ENCODE measurements around the gene ADARB2. TPM values are rescaled to one million over a fixed set of nuclear protein-coding genes. Genes with fewer than 3 reads are reported as not detected.

The ADARB2 gene
- polyA plus RNA-seq, 3 donors = not detected

- H3K4me1 Mint-ChIP-seq = no peaks in the 10 kb centered on the region
- no peak overlapping the region for H3K9ac ChIP-seq (ENCODE audit: insufficient read depth, low read length, poor library complexity, severe bottlenecking)
- no peaks in the 10 kb centered on the region for H4K20me1 ChIP-seq (ENCODE audit: insufficient read depth, low read length)
- no peaks in the 10 kb centered on the region for H3K36me3 ChIP-seq (replicated peaks in 1 of 2; ENCODE audit: control insufficient read depth in 1 of 2, insufficient read depth in 2 of 2, low read length in 2 of 2)
- no peak for DNase-seq
- peak overlapping the region in 2 of 7 donors; percentile 16 to 54 for H3K27ac Mint-ChIP-seq
- no peak overlapping the region for H3K4me3 Mint-ChIP-seq
- H2AFZ ChIP-seq (ENCODE audit: insufficient read depth, low read depth, low read length, poor library complexity, severe bottlenecking) = no peak overlapping the region
- H3K4me1 ChIP-seq (ENCODE audit: control insufficient read depth in 1 of 2, insufficient read depth in 2 of 2, low read length in 2 of 2) = no peaks in the 10 kb centered on the region
- peaks cover 3 to 4% (median 3%) of the 10 kb centered on the region in 3 donors for H3K27me3 Mint-ChIP-seq (ENCODE audit: low read depth in 3 of 3)
- no peaks in the 10 kb centered on the region for H3K79me2 ChIP-seq (ENCODE audit: insufficient read depth, low read length)
- H3K4me3 ChIP-seq (replicated peaks in 1 of 3; ENCODE audit: low read depth in 2 of 3, low read length in 3 of 3) = no peak overlapping the region
- no peaks in the 10 kb centered on the region for H3K27me3 ChIP-seq (ENCODE audit: control insufficient read depth in 2 of 2, insufficient read depth in 2 of 2, low read length in 2 of 2)
- H3K36me3 Mint-ChIP-seq = no peaks in the 10 kb centered on the region
- H3K27ac ChIP-seq (ENCODE audit: low read depth in 1 of 2, low read length in 2 of 2) = no peak overlapping the region
- no peaks in the 10 kb centered on the region for H3K9me3 Mint-ChIP-seq
- intact Hi-C loops (cut with micrococcal nuclease) = no loop called here
- no peak for TF ChIP-seq CTCF (IDR thresholded peaks at IDR 0.05)
- H3K4me2 ChIP-seq (replicated peaks; ENCODE audit: extremely low read depth, low read length, poor library complexity, severe bottlenecking) = no peak overlapping the region
- WGBS (ENCODE audit: insufficient coverage) = 93% methylated on average over 9 of the region's 13 CpGs
- H3K9me3 ChIP-seq (replicated peaks in 1 of 2; ENCODE audit: control insufficient read depth in 1 of 2, insufficient read depth in 1 of 2, low read length in 2 of 2) = no peaks in the 10 kb centered on the region
These were observed 566.5 kb downstream of the ADARB2 start for GRCh38 chr10:1170867-1171180.

GRCh38 chr10:1169981-1170866, 567.1 kb downstream of the ADARB2 start:
- Histone ChIP-seq H3K36me3 (replicated peaks in 1 of 2; ENCODE audit: control insufficient read depth in 1 of 2, insufficient read depth in 2 of 2, low read length in 2 of 2) (no peaks in the 10 kb centered on the region), H4K20me1 (ENCODE audit: insufficient read depth, low read length) (no peaks in the 10 kb centered on the region), H3K27ac (ENCODE audit: low read depth in 1 of 2, low read length in 2 of 2) (no peak overlapping the region), H3K9ac (ENCODE audit: insufficient read depth, low read length, poor library complexity, severe bottlenecking) (no peak overlapping the region), H3K9me3 (replicated peaks in 1 of 2; ENCODE audit: control insufficient read depth in 1 of 2, insufficient read depth in 1 of 2, low read length in 2 of 2) (no peaks in the 10 kb centered on the region), H2AFZ (ENCODE audit: insufficient read depth, low read depth, low read length, poor library complexity, severe bottlenecking) (no peak overlapping the region), H3K4me2 (replicated peaks; ENCODE audit: extremely low read depth, low read length, poor library complexity, severe bottlenecking) (no peak overlapping the region), H3K27me3 (ENCODE audit: control insufficient read depth in 2 of 2, insufficient read depth in 2 of 2, low read length in 2 of 2) (no peaks in the 10 kb centered on the region), H3K4me1 (ENCODE audit: control insufficient read depth in 1 of 2, insufficient read depth in 2 of 2, low read length in 2 of 2) (no peaks in the 10 kb centered on the region), H3K79me2 (ENCODE audit: insufficient read depth, low read length) (no peaks in the 10 kb centered on the region), H3K4me3 (replicated peaks in 1 of 3; ENCODE audit: low read depth in 2 of 3, low read length in 3 of 3) (no peak overlapping the region)
- H3K27ac Mint-ChIP-seq = peak overlapping the region in 2 of 7 donors; percentile 16 to 54
- no peaks in the 10 kb centered on the region for H3K9me3 Mint-ChIP-seq
- no peak overlapping the region for H3K4me3 Mint-ChIP-seq
- intact Hi-C loops (cut with micrococcal nuclease) = no loop called here
- H3K4me1 Mint-ChIP-seq = no peaks in the 10 kb centered on the region
- H3K27me3 Mint-ChIP-seq (ENCODE audit: low read depth in 3 of 3) = peaks cover 0 to 4% (median 3%) of the 10 kb centered on the region in 3 donors
- DNase-seq = no peak
- TF ChIP-seq CTCF (IDR thresholded peaks at IDR 0.05) = no peak
- 79% methylated on average over 19 of the region's 22 CpGs for WGBS (ENCODE audit: insufficient coverage)
- no peaks in the 10 kb centered on the region for H3K36me3 Mint-ChIP-seq
